ENCODE results near the gene UROC1.

The UROC1 gene

DNA sequence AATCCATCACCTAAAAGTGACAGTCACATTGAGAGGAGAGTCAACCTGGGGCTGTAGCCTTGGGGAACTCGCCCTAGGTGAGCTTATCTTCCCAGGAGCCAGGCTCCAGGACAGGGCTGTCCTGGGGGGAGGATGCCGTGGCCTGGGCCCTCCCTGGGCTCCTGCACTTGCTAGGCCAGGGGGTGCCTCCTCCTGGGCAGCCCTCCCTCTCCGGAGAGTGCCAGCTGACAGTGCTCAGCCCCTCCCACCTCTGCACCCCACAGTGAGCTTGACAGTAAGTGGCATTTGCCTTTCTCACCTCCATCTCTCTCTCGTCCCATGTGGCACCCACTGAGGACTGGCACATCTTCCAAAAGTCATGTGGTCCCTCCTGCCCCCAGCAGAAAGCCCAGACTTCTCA is 19.1 kb downstream of the UROC1 start:
- H3K36me3 ChIP-seq = no peaks in the 10 kb centered on the region
- H3K27ac ChIP-seq = no peak overlapping the region
- H3K4me1 ChIP-seq = no peaks in the 10 kb centered on the region
- TF ChIP-seq, protein P1, sequence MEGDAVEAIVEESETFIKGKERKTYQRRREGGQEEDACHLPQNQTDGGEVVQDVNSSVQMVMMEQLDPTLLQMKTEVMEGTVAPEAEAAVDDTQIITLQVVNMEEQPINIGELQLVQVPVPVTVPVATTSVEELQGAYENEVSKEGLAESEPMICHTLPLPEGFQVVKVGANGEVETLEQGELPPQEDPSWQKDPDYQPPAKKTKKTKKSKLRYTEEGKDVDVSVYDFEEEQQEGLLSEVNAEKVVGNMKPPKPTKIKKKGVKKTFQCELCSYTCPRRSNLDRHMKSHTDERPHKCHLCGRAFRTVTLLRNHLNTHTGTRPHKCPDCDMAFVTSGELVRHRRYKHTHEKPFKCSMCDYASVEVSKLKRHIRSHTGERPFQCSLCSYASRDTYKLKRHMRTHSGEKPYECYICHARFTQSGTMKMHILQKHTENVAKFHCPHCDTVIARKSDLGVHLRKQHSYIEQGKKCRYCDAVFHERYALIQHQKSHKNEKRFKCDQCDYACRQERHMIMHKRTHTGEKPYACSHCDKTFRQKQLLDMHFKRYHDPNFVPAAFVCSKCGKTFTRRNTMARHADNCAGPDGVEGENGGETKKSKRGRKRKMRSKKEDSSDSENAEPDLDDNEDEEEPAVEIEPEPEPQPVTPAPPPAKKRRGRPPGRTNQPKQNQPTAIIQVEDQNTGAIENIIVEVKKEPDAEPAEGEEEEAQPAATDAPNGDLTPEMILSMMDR (IDR thresholded peaks at IDR 0.05) = no peak
- no peak overlapping the region for H3K4me3 ChIP-seq
- H3K27me3 ChIP-seq = peaks cover 0 to 2% of the 10 kb centered on the region in 2 donors
- H3K9me3 ChIP-seq = no peaks in the 10 kb centered on the region
- intact Hi-C loops (cut with DNase I; ENCODE audit: low total_unique reads) = no loop called here
- no peak for DNase-seq

- Histone ChIP-seq H3K27ac (no peak overlapping the region), H3K9me3 (no peaks in the 10 kb centered on the region), H3K36me3 (no peaks in the 10 kb centered on the region), H3K27me3 (no peaks in the 10 kb centered on the region), H3K4me3 (no peak overlapping the region), H3K4me1 (no peaks in the 10 kb centered on the region)
- DNase-seq = no peak
- TF ChIP-seq, protein P1 (IDR thresholded peaks at IDR 0.05) = no peak
- intact Hi-C loops (cut with DNase I; ENCODE audit: low total_unique reads) = no loop called here
These were observed 19.6 kb downstream of the UROC1 start for GRCh38 chr3:126497956-126498355.

- H3K27me3 ChIP-seq = no peaks in the 10 kb centered on the region
- no peak for DNase-seq
- TF ChIP-seq, protein P1 (IDR thresholded peaks at IDR 0.05) = no peak
- H3K9me3 ChIP-seq = no peaks in the 10 kb centered on the region
- intact Hi-C loops (cut with DNase I; ENCODE audit: low total_unique reads) = no loop called here
- no peak overlapping the region for H3K27ac ChIP-seq
- no peaks in the 10 kb centered on the region for H3K4me1 ChIP-seq
- H3K4me3 ChIP-seq = no peak overlapping the region
- no peaks in the 10 kb centered on the region for H3K36me3 ChIP-seq
These were observed 20.4 kb downstream of the UROC1 start for GRCh38 chr3:126496894-126497850.

DNA sequence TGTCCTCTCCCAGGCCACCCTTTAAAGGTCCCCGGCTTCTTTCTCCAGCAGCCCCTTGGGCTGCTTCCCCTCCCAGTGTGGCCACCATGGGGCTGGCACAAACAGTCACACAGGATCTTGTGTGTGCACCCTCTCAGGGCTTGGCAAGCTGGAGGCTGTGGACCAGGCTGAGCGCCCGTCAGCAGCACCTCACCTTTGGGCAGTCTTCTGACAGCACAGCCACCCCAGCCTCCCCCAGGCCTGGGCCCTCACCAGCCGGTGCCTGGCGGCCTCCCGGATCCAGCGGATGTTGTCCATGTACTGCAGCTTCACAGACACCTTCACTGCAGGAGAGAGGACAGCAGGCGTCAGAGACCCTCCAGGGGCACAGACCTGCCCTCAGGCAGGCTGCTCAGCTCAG is 21.8 kb downstream of the UROC1 start:
- intact Hi-C loops (cut with DNase I; ENCODE audit: low total_unique reads) = no loop called here
- H3K4me1 ChIP-seq = peaks cover 0 to 3% (median 0%) of the 10 kb centered on the region in 4 donors
- no peak for DNase-seq
- no peak overlapping the region for H3K27ac ChIP-seq
- TF ChIP-seq, protein P1 (IDR thresholded peaks at IDR 0.05) = no peak
- H3K9me3 ChIP-seq = no peaks in the 10 kb centered on the region
- H3K36me3 ChIP-seq = no peaks in the 10 kb centered on the region
- H3K4me3 ChIP-seq = no peak overlapping the region
- no peaks in the 10 kb centered on the region for H3K27me3 ChIP-seq

GRCh38 chr3:126494970-126495230 is 22.7 kb downstream of the UROC1 start:
- Histone ChIP-seq H3K27ac (no peak overlapping the region), H3K4me3 (no peak overlapping the region), H3K27me3 (no peaks in the 10 kb centered on the region), H3K36me3 (no peaks in the 10 kb centered on the region), H3K9me3 (no peaks in the 10 kb centered on the region), H3K4me1 (peaks cover 0 to 4% (median 0%) of the 10 kb centered on the region in 4 donors)
- intact Hi-C loops (cut with DNase I; ENCODE audit: low total_unique reads) = no loop called here
- DNase-seq = no peak
- TF ChIP-seq, protein P1 (IDR thresholded peaks at IDR 0.05) = no peak

Measured in tibial artery (tissue), 4 donors.